ENCODE measurements around the gene SART1.

Gene SART1

GRCh38 chr11:65976216-65977176 is 15.0 kb downstream of the SART1 start:
- Histone ChIP-seq H2AFZ (ENCODE audit: low read length) (no peak overlapping the region), H3K4me1 (ENCODE audit: low read length) (no peaks in the 10 kb centered on the region), H3K27ac (ENCODE audit: low read length) (no peak overlapping the region), H3K27me3 (replicated peaks; ENCODE audit: insufficient read depth, low read length) (no peaks in the 10 kb centered on the region), H3K4me2 (ENCODE audit: low read depth, low read length) (no peak overlapping the region), H4K20me1 (ENCODE audit: insufficient read depth, low read length) (no peaks in the 10 kb centered on the region), H3F3A (ENCODE audit: insufficient read depth, low read length) (no peaks in the 10 kb centered on the region), H3K4me3 (ENCODE audit: low read length) (no peak overlapping the region), H3K79me2 (ENCODE audit: low read length) (no peaks in the 10 kb centered on the region), H3K9ac (ENCODE audit: low read length) (no peak overlapping the region), H3K9me3 (replicated peaks; ENCODE audit: insufficient read depth, low read length) (no peaks in the 10 kb centered on the region), H3K36me3 (replicated peaks; ENCODE audit: insufficient read depth, low read length) (no peaks in the 10 kb centered on the region; the same call in 1 of the 2 replicates), H3K9me2 (replicated peaks; ENCODE audit: insufficient read depth, low read length) (no peaks in the 10 kb centered on the region)
- no peak for TF ChIP-seq EZH2phosphoT487 (IDR thresholded peaks at IDR 0.05; ENCODE audit: low read length)
- TF ChIP-seq, protein P1, sequence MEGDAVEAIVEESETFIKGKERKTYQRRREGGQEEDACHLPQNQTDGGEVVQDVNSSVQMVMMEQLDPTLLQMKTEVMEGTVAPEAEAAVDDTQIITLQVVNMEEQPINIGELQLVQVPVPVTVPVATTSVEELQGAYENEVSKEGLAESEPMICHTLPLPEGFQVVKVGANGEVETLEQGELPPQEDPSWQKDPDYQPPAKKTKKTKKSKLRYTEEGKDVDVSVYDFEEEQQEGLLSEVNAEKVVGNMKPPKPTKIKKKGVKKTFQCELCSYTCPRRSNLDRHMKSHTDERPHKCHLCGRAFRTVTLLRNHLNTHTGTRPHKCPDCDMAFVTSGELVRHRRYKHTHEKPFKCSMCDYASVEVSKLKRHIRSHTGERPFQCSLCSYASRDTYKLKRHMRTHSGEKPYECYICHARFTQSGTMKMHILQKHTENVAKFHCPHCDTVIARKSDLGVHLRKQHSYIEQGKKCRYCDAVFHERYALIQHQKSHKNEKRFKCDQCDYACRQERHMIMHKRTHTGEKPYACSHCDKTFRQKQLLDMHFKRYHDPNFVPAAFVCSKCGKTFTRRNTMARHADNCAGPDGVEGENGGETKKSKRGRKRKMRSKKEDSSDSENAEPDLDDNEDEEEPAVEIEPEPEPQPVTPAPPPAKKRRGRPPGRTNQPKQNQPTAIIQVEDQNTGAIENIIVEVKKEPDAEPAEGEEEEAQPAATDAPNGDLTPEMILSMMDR (IDR thresholded peaks at IDR 0.05; ENCODE audit: low read length) = no peak
- TF ChIP-seq EZH2 (optimal IDR thresholded peaks at IDR 0.05; ENCODE audit: low read depth, low read length) = no peak
- no peak for DNase-seq

DNA sequence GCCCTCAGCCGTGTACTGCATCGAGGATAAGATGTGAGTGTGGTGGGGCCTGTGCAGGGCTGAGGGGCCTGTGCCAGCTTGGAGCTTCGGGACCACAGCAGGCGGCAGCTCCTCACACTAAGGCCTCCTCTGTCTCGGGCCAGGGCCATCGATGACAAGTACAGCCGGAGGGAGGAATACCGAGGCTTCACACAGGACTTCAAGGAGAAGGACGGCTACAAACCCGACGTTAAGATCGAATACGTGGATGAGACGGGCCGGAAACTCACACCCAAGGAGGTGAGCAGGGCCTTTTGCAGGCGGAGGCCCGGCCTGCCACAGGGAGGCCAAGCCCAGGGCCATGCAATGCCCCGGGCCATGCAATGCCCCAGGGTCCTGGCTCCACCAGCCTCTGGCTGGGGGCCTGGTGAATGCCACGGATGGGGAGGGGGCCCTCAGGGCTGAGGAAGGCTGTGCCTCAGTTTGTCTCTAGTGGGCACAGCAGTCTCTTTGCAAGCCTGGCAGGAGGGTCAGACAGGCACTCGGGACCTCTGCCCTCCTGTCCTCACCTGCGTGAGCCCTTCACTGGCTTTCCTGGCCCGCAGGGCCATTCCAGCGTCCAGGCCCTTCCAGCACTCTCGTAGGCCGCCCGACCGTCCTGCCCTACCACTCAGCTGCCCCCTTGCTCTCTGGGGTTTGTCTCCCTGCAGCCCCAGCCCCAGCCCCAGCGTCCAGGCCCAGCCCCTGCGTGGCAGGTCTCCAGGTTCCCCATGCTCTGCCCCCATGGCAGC is 16.3 kb downstream of the SART1 start:
- TF ChIP-seq, protein P1 (IDR thresholded peaks at IDR 0.05; ENCODE audit: low read length) = no peak
- no peak for TF ChIP-seq EZH2 (optimal IDR thresholded peaks at IDR 0.05; ENCODE audit: low read depth, low read length)
- no peak for TF ChIP-seq EZH2phosphoT487 (IDR thresholded peaks at IDR 0.05; ENCODE audit: low read length)
- Histone ChIP-seq H3K9me3 (replicated peaks; ENCODE audit: insufficient read depth, low read length) (no peaks in the 10 kb centered on the region), H3K79me2 (ENCODE audit: low read length) (no peaks in the 10 kb centered on the region), H3K36me3 (replicated peaks; ENCODE audit: insufficient read depth, low read length) (no peaks in the 10 kb centered on the region), H3K4me3 (ENCODE audit: low read length) (no peak overlapping the region), H3K27ac (ENCODE audit: low read length) (no peak overlapping the region), H2AFZ (ENCODE audit: low read length) (no peak overlapping the region), H3K4me2 (ENCODE audit: low read depth, low read length) (no peak overlapping the region), H4K20me1 (ENCODE audit: insufficient read depth, low read length) (no peaks in the 10 kb centered on the region), H3K4me1 (ENCODE audit: low read length) (no peaks in the 10 kb centered on the region), H3K27me3 (replicated peaks; ENCODE audit: insufficient read depth, low read length) (no peaks in the 10 kb centered on the region), H3F3A (ENCODE audit: insufficient read depth, low read length) (no peaks in the 10 kb centered on the region), H3K9ac (ENCODE audit: low read length) (no peak overlapping the region), H3K9me2 (replicated peaks; ENCODE audit: insufficient read depth, low read length) (no peaks in the 10 kb centered on the region)
- no peak for DNase-seq

DNA sequence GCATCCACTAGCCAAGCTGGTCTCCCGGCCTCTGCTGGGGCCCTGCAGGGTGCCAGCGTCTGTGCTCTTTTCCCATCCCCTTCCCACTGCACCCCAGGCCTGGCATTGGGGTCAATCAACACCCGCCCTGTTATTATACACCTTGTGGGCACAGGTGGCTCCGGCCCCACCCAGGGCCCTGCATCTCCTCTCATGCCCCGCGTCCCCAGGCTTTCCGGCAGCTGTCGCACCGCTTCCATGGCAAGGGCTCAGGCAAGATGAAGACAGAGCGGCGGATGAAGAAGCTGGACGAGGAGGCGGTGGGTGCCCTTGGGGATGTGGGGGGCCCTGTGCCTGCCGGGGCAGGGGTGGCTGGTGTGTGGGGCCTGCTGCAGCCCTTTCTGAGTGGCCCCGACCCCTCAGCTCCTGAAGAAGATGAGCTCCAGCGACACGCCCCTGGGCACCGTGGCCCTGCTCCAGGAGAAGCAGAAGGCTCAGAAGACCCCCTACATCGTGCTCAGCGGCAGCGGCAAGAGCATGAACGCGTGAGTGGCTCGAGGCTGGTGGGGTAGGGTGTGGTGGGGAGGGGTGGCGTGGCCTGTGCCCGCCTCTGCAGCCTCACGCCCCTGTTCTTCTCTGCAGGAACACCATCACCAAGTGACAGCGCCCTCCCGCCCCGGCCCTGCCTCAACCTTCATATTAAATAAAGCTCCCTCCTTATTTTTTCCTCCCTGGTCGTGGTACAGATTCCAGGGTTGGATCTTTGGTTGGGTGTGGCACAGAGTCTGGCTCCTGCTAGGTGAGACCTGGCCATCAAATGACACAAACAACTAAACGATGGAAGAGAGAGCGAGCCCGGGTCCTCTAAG is 17.1 kb downstream of the SART1 start:
- no peak overlapping the region for H3K9ac ChIP-seq (ENCODE audit: low read length)
- H4K20me1 ChIP-seq (ENCODE audit: insufficient read depth, low read length) = no peaks in the 10 kb centered on the region
- no peak for DNase-seq
- H3K79me2 ChIP-seq (ENCODE audit: low read length) = no peaks in the 10 kb centered on the region
- no peaks in the 10 kb centered on the region for H3K36me3 ChIP-seq (replicated peaks; ENCODE audit: insufficient read depth, low read length)
- H2AFZ ChIP-seq (ENCODE audit: low read length) = no peak overlapping the region
- no peak overlapping the region for H3K4me3 ChIP-seq (ENCODE audit: low read length)
- H3K4me1 ChIP-seq (ENCODE audit: low read length) = no peaks in the 10 kb centered on the region
- no peaks in the 10 kb centered on the region for H3K9me3 ChIP-seq (replicated peaks; ENCODE audit: insufficient read depth, low read length)
- H3K27me3 ChIP-seq (replicated peaks; ENCODE audit: insufficient read depth, low read length) = no peaks in the 10 kb centered on the region
- H3K9me2 ChIP-seq (replicated peaks; ENCODE audit: insufficient read depth, low read length) = no peaks in the 10 kb centered on the region
- no peak overlapping the region for H3K27ac ChIP-seq (ENCODE audit: low read length)
- H3F3A ChIP-seq (ENCODE audit: insufficient read depth, low read length) = no peaks in the 10 kb centered on the region
- H3K4me2 ChIP-seq (ENCODE audit: low read depth, low read length) = no peak overlapping the region
- TF ChIP-seq EZH2 (optimal IDR thresholded peaks at IDR 0.05; ENCODE audit: low read depth, low read length) = no peak
- no peak for TF ChIP-seq EZH2phosphoT487 (IDR thresholded peaks at IDR 0.05; ENCODE audit: low read length)
- TF ChIP-seq, protein P1 (IDR thresholded peaks at IDR 0.05; ENCODE audit: low read length) = no peak
